LNCAP (cell line): ENCODE data around the gene FYCO1.

Experiments
- TF ChIP-seq, protein P1 (sequence below): fragments of 450-650 bp; IDR thresholded peaks from 2 replicates; pipeline ENCODE4 v1.5.1; 2017; ENCODE audit warnings: mild to moderate bottlenecking

FYCO1 gene

DNA sequence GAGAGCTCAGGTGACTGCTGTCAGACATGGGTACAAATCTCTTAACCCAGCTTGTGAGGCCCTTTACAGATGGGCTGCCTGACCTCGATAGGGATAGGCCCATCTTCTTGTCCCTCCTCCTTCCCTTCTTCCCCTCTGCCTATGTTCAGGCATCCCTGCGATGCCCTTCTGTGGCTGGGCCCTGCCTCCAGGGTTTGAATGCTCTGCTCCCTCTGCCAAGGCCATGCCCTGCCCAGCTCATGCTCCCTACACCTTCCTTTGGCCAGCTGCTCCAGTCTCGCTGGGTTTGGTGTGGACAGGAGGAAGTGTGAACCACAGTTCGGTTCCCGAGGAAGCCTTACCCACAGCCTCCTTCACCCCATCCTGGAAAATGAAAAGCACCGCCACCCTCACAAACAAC is 4.3 kb downstream of the FYCO1 start:
- TF ChIP-seq, protein P1, sequence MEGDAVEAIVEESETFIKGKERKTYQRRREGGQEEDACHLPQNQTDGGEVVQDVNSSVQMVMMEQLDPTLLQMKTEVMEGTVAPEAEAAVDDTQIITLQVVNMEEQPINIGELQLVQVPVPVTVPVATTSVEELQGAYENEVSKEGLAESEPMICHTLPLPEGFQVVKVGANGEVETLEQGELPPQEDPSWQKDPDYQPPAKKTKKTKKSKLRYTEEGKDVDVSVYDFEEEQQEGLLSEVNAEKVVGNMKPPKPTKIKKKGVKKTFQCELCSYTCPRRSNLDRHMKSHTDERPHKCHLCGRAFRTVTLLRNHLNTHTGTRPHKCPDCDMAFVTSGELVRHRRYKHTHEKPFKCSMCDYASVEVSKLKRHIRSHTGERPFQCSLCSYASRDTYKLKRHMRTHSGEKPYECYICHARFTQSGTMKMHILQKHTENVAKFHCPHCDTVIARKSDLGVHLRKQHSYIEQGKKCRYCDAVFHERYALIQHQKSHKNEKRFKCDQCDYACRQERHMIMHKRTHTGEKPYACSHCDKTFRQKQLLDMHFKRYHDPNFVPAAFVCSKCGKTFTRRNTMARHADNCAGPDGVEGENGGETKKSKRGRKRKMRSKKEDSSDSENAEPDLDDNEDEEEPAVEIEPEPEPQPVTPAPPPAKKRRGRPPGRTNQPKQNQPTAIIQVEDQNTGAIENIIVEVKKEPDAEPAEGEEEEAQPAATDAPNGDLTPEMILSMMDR: no peak

DNA sequence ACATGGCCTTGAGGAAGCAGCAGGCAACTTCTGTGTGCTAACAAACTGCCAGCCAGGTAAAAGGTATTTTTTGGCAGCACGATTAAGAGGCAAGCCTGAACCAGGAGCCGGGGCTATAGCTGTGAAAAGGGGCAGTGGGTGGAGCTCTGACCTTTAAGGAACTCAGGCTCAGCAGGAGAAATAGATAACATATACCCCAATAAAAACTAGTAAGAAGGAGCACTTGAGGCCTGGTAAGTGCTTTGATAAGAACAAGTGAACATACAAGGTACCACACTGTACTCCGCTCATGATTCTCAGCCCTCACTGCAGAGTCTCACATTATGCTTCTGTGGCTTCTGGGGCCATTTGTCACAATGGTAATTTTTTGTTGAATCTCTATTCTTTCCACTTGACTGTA is 5.4 kb downstream of the FYCO1 start:
- TF ChIP-seq, protein P1: no peak

- TF ChIP-seq, protein P1: no peak
Measured at GRCh38 chr3:45988804-45989203, 6.8 kb downstream of the FYCO1 start.

GRCh38 chr3:45988362-45988761 is 7.3 kb downstream of the FYCO1 start:
- TF ChIP-seq, protein P1: no peak

DNA sequence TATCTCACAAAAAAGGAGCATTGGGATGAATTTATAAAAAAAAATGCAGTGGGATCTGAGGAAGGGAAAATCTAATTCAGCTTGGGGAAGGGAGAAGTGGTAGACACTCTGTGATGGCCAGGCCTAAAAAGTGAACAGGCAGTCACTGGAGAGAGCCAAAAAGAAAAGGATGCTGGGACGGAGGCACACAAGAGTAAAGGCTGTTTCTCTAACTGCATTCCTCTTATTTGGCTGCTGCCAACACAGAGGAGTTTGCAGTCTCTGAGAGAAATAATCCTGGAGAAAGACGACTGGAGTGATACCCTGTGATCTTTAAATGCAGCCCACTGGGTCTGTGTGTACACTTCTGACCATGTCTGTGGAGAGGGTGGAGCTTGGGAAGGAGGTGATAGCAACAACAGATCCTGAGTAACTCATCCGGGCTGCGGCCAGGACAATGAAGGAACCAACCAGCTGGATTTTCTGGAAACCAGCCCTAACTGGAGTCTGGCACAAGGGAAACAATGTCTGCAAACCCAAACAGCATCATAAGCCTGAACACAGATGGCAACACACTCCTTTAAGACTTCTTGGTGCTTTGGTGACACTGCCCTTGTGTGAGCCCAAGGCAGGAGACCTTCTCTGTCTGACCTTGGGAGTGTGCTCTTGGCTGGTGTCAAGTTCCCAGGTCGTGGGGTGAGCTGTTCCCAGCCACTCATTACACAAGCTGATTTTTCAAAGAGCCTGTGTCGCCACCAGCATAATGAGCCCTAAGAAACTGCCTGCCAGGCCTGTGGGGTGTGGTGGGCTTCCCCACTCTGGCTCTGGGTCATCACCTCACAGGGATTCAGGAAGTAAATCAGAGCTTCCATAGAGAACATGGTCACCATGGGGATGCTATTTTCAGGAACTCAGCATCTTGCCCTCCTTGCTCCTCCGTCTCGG is 8.0 kb downstream of the FYCO1 start:
- TF ChIP-seq, protein P1: no peak

GRCh38 chr3:45986303-45986982 is 9.2 kb downstream of the FYCO1 start:
- TF ChIP-seq, protein P1: no peak

DNA sequence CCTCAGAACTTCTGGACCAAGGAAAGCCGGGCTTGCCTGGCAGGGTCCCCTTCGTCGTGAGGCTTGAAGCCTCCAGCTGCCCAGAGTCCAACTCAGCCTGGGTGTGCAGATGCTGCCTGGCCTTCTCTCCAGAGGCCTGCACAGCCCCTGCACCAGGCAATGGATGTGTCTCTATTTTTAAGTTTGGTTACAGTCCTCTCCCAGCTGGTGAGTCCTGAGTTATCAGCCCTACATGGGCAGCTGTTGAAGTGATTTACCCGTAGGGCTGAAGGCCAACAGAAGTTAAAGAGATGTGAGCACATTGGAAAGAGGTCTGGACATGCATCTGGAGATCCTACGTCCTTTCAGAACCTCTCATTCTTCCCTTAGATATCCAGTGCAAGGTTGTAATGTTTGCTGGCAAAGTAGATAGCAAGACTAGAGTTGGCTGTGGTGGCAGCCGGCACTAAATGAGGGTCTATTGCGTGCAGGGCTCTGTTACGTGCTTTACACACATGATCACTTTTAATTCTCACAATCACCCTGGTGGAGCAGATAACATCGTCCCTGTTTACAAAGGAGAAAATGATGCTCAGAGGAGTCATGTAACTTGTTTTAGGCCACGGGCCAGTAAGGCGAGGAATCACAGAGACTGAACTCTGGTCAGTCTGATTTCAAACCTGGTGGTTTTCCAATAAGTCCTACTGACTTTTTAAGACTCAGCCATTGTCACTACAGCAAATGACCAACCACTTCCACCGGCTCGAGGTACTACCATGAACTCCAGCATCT is 9.9 kb downstream of the FYCO1 start:
- TF ChIP-seq, protein P1: no peak
